ENCODE results near the gene GIPC3.

GRCh38 chr19:3575949-3576673, 9.2 kb upstream of the GIPC3 start:
- TF ChIP-seq POLR2A (IDR thresholded peaks at IDR 0.05) (no peak), CTCF (IDR thresholded peaks at IDR 0.05) (no peak), EP300 (IDR thresholded peaks at IDR 0.05) (no peak)
